Endothelial cell of umbilical vein (primary cell): ENCODE measurements around the gene COL28A1. TPM values are rescaled to one million over a fixed set of nuclear protein-coding genes. Genes with fewer than 3 reads are reported as not detected.

Experiments used
- BruUV-seq: library from RNA; stranded (reverse); fragments of 400-500 nt; replicated peaks from 2 replicates; lab custom pipeline; 2021; lab: Mats Ljungman, UMichigan
- CTCF ChIA-PET: fragments of 300-600, 350-600 bp; sonication (Branson Sonifier 250); formaldehyde crosslinking; loops from one replicate; lab custom pipeline; 2021; ENCODE audit warnings: antibody characterized with exemption, inconsistent platforms; lab: Charles Lee
- POLR2A ChIA-PET: fragments of 300-600, 350-600 bp; sonication (Branson Sonifier 250); formaldehyde crosslinking; loops from one replicate; lab custom pipeline; 2021; ENCODE audit warnings: antibody characterized with exemption, inconsistent platforms; lab: Charles Lee
- DNase-seq: peaks from one replicate; pipeline ENCODE4 v3.0.0-alpha.2; 2011; ENCODE audit warnings: low read depth, low spot score
- FAIRE-seq: peaks from 2 replicates; lab custom pipeline; 2011; peaks lifted over from hg19 to GRCh38; lab: Jason Lieb, UNC
- H2AFZ ChIP-seq: 2 replicates; pipeline ENCODE4 v1.6.0; 2012; ENCODE audit warnings: low read depth, low read length, control low read depth, inconsistent platforms
- H3K27ac ChIP-seq: 2 replicates; pipeline ENCODE4 v1.5.1; 2011; ENCODE audit warnings: low read depth, mild to moderate bottlenecking, control low read depth, low read length, moderate library complexity; ENCODE audit not compliant: insufficient read depth
- H3K27me3 ChIP-seq, 2 experiments: 2 replicates each; pipeline versions ENCODE4 v1.6.0 to v1.6.1; 2011; ENCODE audit warnings: low read length in 2 of 2, mixed read lengths in 1 of 2; ENCODE audit not compliant: control insufficient read depth in 2 of 2, insufficient read depth in 2 of 2
- H3K36me3 ChIP-seq, 2 experiments: 2 replicates in 1 of 2; 3 replicates in 1 of 2; pipeline ENCODE4 v1.5.1; 2011; ENCODE audit warnings: low read length in 2 of 2, mild to moderate bottlenecking in 1 of 2, moderate library complexity in 1 of 2; ENCODE audit not compliant: control insufficient read depth in 2 of 2, insufficient read depth in 2 of 2; ENCODE audit errors: extremely low read depth in 1 of 2
- H3K4me1 ChIP-seq: 3 replicates; pipeline ENCODE4 v1.5.1; 2011; ENCODE audit warnings: mild to moderate bottlenecking, low read length; ENCODE audit not compliant: control insufficient read depth, insufficient read depth; ENCODE audit errors: extremely low read depth
- H3K4me2 ChIP-seq: 2 replicates; pipeline ENCODE4 v1.6.1; 2011; ENCODE audit warnings: low read length, control low read depth, mixed read lengths; ENCODE audit not compliant: insufficient read depth
- H3K4me3 ChIP-seq, 3 experiments: fragments of 200-600 bp in 1 of 3; sonication (generic), shearing (Covaris generic) in 1 of 3; replicated peaks in 1 of 3; 2 replicates each; pipeline ENCODE4 v1.5.1; 2011 to 2016; ENCODE audit warnings: control low read depth in 3 of 3, low read length in 3 of 3, mild to moderate bottlenecking in 2 of 3, inconsistent platforms in 1 of 3, low read depth in 1 of 3, moderate library complexity in 1 of 3; ENCODE audit not compliant: insufficient read depth in 1 of 3
- H3K79me2 ChIP-seq: 2 replicates; pipeline ENCODE4 v1.6.0; 2012; ENCODE audit warnings: low read length, inconsistent platforms; ENCODE audit not compliant: control insufficient read depth, insufficient read depth
- H3K9ac ChIP-seq: replicated peaks from 2 replicates; pipeline ENCODE3; 2011; ENCODE audit warnings: low read length, control low read depth; ENCODE audit not compliant: insufficient read depth; ENCODE audit errors: extremely low read depth
- H3K9me1 ChIP-seq: replicated peaks from 3 replicates; pipeline ENCODE4 v1.6.0; 2011; ENCODE audit warnings: mild to moderate bottlenecking, low read length; ENCODE audit not compliant: control insufficient read depth, insufficient read depth; ENCODE audit errors: extremely low read depth
- H3K9me3 ChIP-seq: replicated peaks from 2 replicates; pipeline ENCODE4 v1.5.1; 2012; ENCODE audit warnings: low read length, inconsistent platforms; ENCODE audit not compliant: control insufficient read depth, insufficient read depth
- H4K20me1 ChIP-seq: replicated peaks from 2 replicates; pipeline ENCODE3; 2011; ENCODE audit warnings: mild to moderate bottlenecking, low read length; ENCODE audit not compliant: control insufficient read depth, insufficient read depth; ENCODE audit errors: extremely low read depth
- EZH2 ChIP-seq: IDR thresholded peaks from 2 replicates; pipeline ENCODE4 v1.6.1; 2012; ENCODE audit warnings: borderline replicate concordance, low read depth, mild to moderate bottlenecking, moderate library complexity, low read length, inconsistent platforms; ENCODE audit not compliant: severe bottlenecking
- FOS ChIP-seq: IDR thresholded peaks from 2 replicates; pipeline ENCODE4 v1.6.1; 2011; ENCODE audit warnings: mild to moderate bottlenecking, low read length, moderate library complexity, borderline replicate concordance; ENCODE audit not compliant: insufficient read depth
- GATA2 ChIP-seq: IDR thresholded peaks from 2 replicates; pipeline ENCODE4 v1.7.0; 2011; ENCODE audit warnings: low read depth, mild to moderate bottlenecking, moderate library complexity, mixed read lengths, low read length; ENCODE audit not compliant: insufficient read length, insufficient read depth
- JUN ChIP-seq: IDR thresholded peaks from 2 replicates; pipeline ENCODE4 v1.6.1; 2011; ENCODE audit warnings: borderline replicate concordance, low read depth; ENCODE audit not compliant: insufficient read length, insufficient read depth
- MYC ChIP-seq: IDR thresholded peaks from one replicate; pipeline ENCODE4 v1.6.1; 2011; ENCODE audit warnings: mild to moderate bottlenecking, low read depth, low read length
- POLR2A ChIP-seq: IDR thresholded peaks from 2 replicates; pipeline ENCODE4 v1.6.1; 2012; ENCODE audit warnings: low read depth, mild to moderate bottlenecking, control low read depth, low read length
- POLR2AphosphoS5 ChIP-seq: IDR thresholded peaks from 2 replicates; pipeline ENCODE4 v1.6.1; 2012; ENCODE audit warnings: low read depth, mild to moderate bottlenecking, control low read depth, low read length, moderate library complexity; ENCODE audit not compliant: insufficient read depth
- dilution Hi-C: fragments of 300-500 bp; cut with MboI; formaldehyde crosslinking; loops from one replicate; pipeline ENCODE4 v1.15.0; 2019; ENCODE audit warnings: low sequenced_read_pairs; ENCODE audit not compliant: extremely low pct_ligation_motif_present
- intact Hi-C: fragments of 100-400 bp; cut with micrococcal nuclease; formaldehyde crosslinking; loops from one replicate; pipeline ENCODE4 v1.10.0; 2022
- polyA plus RNA-seq, 4 experiments: library from polyadenylated mRNA; depleted of rRNA in 3 of 4; stranded (reverse) in 3 of 4; unstranded in 1 of 4; fragments of >200 nt; gene quantifications; 2 replicates each; pipeline versions ENCODE4 v1.2.1 to v1.2.3, GENCODE V29; 2011 to 2012; ENCODE audit warnings: missing spikeins in 1 of 4
- total RNA-seq: library from RNA; stranded (reverse); gene quantifications from 2 replicates; pipeline ENCODE4 v1.2.3, GENCODE V29; 2021
- TF ChIP-seq, protein P1 (sequence below): IDR thresholded peaks from 2 replicates; pipeline ENCODE4 v1.6.1; 2011; ENCODE audit not compliant: insufficient read depth, insufficient read length
- TF ChIP-seq, protein P2 (sequence below), 2 donors: IDR thresholded peaks; 1 replicate in 1 of 2; 2 replicates in 1 of 2; pipeline ENCODE4 v1.5.1; 2011; ENCODE audit warnings: low read length in 2 of 2, mild to moderate bottlenecking in 2 of 2, moderate library complexity in 2 of 2, control low read depth in 1 of 2, inconsistent platforms in 1 of 2, low read depth in 1 of 2; ENCODE audit not compliant: insufficient read depth in 1 of 2; ENCODE audit errors: extremely low read depth in 1 of 2

Gene COL28A1
- total and polyA plus RNA-seq, 2 donors (not counting 3 experiments of a cell fraction or from before 2014, with no cell fraction given) = not detected

DNA sequence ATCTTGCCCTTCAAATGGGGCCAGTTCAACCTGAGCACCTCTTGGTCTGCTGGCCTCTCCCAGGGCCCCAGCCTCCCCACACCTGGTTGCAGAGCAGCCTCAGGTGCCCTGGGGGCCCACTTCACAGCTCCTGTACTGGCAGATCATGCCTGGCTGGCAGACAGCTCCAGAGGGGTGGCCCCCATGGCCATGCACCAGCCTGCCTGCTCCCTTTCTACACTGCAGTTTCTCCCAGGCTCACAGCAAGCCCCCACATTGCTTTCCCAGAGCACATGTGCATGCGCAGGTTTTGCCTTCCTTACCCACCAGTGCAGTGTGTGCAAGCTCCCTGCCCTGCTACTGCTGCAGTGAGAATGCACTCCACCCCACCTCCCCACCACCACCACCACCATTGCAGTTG, 21.2 kb upstream of the COL28A1 start:
- DNase-seq (no peak), FAIRE-seq (no peak)
- Histone ChIP-seq H3K79me2 (no peaks in the 10 kb centered on the region), H3K9me3 (no peaks in the 10 kb centered on the region), H3K9me1 (no peaks in the 10 kb centered on the region), H4K20me1 (no peaks in the 10 kb centered on the region), H3K9ac (no peak overlapping the region), H3K27me3 (no peaks in the 10 kb centered on the region), H3K36me3 (no peaks in the 10 kb centered on the region), H3K27ac (no peak overlapping the region), H3K4me3 (no peak overlapping the region), H2AFZ (no peak overlapping the region), H3K4me1 (peaks cover 2% of the 10 kb centered on the region), H3K4me2 (no peak overlapping the region)
- TF ChIP-seq, protein P1, sequence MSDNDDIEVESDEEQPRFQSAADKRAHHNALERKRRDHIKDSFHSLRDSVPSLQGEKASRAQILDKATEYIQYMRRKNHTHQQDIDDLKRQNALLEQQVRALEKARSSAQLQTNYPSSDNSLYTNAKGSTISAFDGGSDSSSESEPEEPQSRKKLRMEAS = no peak
- TF ChIP-seq POLR2A = no peak
- dilution Hi-C loops (no loop called here), intact Hi-C loops (no loop called here)
- ChIA-PET CTCF (no interaction called here), POLR2A (no interaction called here)
- no TSS peak for BruUV-seq

DNA sequence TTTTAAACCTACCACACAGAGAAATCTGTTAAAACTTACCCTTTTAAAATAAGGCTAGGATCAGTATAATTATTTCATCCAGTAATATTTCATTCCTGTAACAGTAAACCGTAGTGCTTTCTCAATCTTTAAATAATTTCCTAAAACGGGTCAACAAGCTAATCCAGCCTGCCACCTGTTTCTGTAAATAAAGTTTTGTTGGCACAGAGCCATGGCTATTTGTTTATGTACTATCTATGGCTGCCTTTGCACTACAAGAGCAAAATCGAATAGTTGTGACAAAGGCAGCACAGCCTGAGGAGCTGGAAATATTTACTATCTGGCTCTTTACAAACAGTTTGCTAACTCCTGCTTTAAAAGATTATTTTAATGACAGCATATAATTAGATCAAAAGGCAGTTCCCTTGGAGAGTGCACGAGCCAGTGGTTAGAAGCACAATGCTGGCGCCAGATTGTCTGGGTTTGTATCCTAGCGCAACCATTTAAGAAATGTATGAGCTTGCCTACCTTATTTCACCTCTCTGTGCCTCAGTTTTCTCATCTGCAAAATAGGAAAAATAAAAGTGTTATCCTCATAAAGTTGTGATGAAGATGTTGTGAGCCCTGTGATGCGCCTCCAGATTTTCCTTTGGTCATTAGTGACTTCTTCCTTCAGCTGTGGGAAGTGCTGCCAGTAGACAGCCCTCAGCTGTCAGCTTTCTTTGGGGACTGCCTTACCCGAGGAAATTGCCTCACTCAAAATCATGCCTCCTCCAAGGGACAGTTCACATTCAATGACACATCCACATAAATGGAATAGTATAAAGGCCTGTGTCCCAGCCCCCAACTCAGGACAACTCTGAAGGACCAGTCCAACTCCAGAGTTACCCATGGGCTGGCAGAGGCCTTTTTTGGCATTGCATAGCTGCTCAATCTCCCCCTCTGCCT, 19.2 kb upstream of the COL28A1 start:
- Histone ChIP-seq H3K4me1 (peaks cover 2% of the 10 kb centered on the region), H3K4me3 (no peak overlapping the region), H3K9me3 (no peaks in the 10 kb centered on the region), H3K36me3 (no peaks in the 10 kb centered on the region), H3K4me2 (no peak overlapping the region), H3K79me2 (no peaks in the 10 kb centered on the region), H2AFZ (no peak overlapping the region), H3K27me3 (no peaks in the 10 kb centered on the region), H3K9ac (no peak overlapping the region), H3K9me1 (no peaks in the 10 kb centered on the region), H4K20me1 (no peaks in the 10 kb centered on the region), H3K27ac (no peak overlapping the region)
- no peak for FAIRE-seq
- TF ChIP-seq FOS (no peak), POLR2AphosphoS5 (no peak), POLR2A (no peak), JUN (no peak), MYC (no peak), EZH2 (no peak), GATA2 (no peak)
- TF ChIP-seq, protein P2, sequence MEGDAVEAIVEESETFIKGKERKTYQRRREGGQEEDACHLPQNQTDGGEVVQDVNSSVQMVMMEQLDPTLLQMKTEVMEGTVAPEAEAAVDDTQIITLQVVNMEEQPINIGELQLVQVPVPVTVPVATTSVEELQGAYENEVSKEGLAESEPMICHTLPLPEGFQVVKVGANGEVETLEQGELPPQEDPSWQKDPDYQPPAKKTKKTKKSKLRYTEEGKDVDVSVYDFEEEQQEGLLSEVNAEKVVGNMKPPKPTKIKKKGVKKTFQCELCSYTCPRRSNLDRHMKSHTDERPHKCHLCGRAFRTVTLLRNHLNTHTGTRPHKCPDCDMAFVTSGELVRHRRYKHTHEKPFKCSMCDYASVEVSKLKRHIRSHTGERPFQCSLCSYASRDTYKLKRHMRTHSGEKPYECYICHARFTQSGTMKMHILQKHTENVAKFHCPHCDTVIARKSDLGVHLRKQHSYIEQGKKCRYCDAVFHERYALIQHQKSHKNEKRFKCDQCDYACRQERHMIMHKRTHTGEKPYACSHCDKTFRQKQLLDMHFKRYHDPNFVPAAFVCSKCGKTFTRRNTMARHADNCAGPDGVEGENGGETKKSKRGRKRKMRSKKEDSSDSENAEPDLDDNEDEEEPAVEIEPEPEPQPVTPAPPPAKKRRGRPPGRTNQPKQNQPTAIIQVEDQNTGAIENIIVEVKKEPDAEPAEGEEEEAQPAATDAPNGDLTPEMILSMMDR (IDR thresholded peaks at IDR 0.05; ENCODE audit: extremely low read depth in 1 of 2, insufficient read depth in 1 of 2, low read depth in 1 of 2, low read length in 2 of 2) = no peak
- TF ChIP-seq, protein P1 = no peak
- BruUV-seq = no TSS peak
- DNase-seq = no peak
- dilution Hi-C loops = no loop called here
- POLR2A ChIA-PET = no interaction called here
- intact Hi-C loops = no loop called here
- CTCF ChIA-PET = interaction anchor here (1.5 kb wide), 1 partner anchor 130 kb away, joined by 6 read pairs; no protein-coding TSS in a partner anchor
